Effector memory CD8-positive, alpha-beta T cell (primary cell): ENCODE results near the gene SLC16A9.
A peak's percentile ranks its signal among the peaks of the same experiment; 100 is the strongest.

Experiments
- ATAC-seq: fragments of 150-1000 bp; cut with Tn5 transposase; replicated peaks from 2 replicates; pipeline ENCODE4 v1.10.0; 2021; ENCODE audit warnings: mild to moderate bottlenecking, moderate library complexity
- DNase-seq, 3 experiments: peaks; one replicate each; pipeline ENCODE4 v3.0.0; 2021
- H3K27ac Mint-ChIP-seq, 2 donors: one replicate each; pipeline ENCODE4 v1.8.0; 2022; ENCODE audit warnings: mild to moderate bottlenecking in 2 of 2, mixed read lengths in 2 of 2, moderate library complexity in 2 of 2
- H3K27me3 Mint-ChIP-seq, 2 donors: one replicate each; pipeline ENCODE4 v1.8.0; 2022; ENCODE audit warnings: mixed read lengths in 2 of 2
- H3K36me3 Mint-ChIP-seq: one replicate; pipeline ENCODE4 v1.8.0; 2022; ENCODE audit warnings: mild to moderate bottlenecking, moderate library complexity, mixed read lengths; ENCODE audit not compliant: insufficient read depth
- H3K4me1 Mint-ChIP-seq, 2 donors: one replicate each; pipeline ENCODE4 v1.8.0; 2022; ENCODE audit warnings: low read depth in 2 of 2, mixed read lengths in 2 of 2
- H3K4me3 Mint-ChIP-seq, 2 donors: one replicate each; pipeline ENCODE4 v1.8.0; 2022; ENCODE audit warnings: mild to moderate bottlenecking in 2 of 2, mixed read lengths in 2 of 2, moderate library complexity in 2 of 2
- H3K9me3 Mint-ChIP-seq, 2 donors: one replicate each; pipeline ENCODE4 v1.8.0; 2022; ENCODE audit warnings: mixed read lengths in 2 of 2

The SLC16A9 gene

GRCh38 chr10:59625721-59626522 lies 83.7 kb downstream of the SLC16A9 start:
- H3K36me3 Mint-ChIP-seq: no peaks in the 10 kb centered on the region
- no peaks in the 10 kb centered on the region for H3K9me3 Mint-ChIP-seq
- ATAC-seq (peak; percentile 78), DNase-seq (peak; percentile 26 to 46 (median 30))
- H3K27me3 Mint-ChIP-seq: peaks cover 6 to 14% of the 10 kb centered on the region in 2 donors
- no peak overlapping the region for H3K27ac Mint-ChIP-seq
- H3K4me1 Mint-ChIP-seq: peaks cover 0 to 2% of the 10 kb centered on the region in 2 donors
- no peak overlapping the region for H3K4me3 Mint-ChIP-seq

- Mint-ChIP-seq H3K4me3 (no peak overlapping the region), H3K4me1 (peaks cover 0 to 2% of the 10 kb centered on the region in 2 donors), H3K27ac (no peak overlapping the region), H3K27me3 (peaks cover 6 to 23% of the 10 kb centered on the region in 2 donors), H3K9me3 (no peaks in the 10 kb centered on the region), H3K36me3 (no peaks in the 10 kb centered on the region)
- no peak for ATAC-seq
- DNase-seq: no peak
Measured at GRCh38 chr10:59624951-59625350, 84.7 kb downstream of the SLC16A9 start.

DNA sequence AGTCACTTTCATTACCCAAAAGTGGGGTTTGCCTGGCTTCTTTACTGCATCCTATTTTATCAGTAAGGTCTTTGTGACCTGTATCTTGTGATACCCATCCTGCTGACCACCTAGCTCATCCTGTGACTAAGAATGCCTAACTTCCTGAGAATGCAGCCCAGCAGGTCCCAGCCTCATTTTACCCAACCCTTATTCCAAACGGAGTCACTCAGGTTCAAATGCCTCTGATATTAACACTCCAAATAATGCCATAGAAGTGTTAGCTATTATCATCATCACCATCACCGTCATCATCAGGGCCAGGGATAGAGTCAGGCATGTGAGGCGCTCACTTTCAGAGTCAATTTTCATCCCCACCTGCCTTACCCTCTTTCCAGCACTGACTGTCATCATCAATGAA lies 85.5 kb downstream of the SLC16A9 start:
- H3K4me3 Mint-ChIP-seq: no peak overlapping the region
- peaks cover 0 to 2% of the 10 kb centered on the region in 2 donors for H3K4me1 Mint-ChIP-seq
- no peak overlapping the region for H3K27ac Mint-ChIP-seq
- H3K36me3 Mint-ChIP-seq: no peaks in the 10 kb centered on the region
- no peak for ATAC-seq
- no peak for DNase-seq
- no peaks in the 10 kb centered on the region for H3K9me3 Mint-ChIP-seq
- H3K27me3 Mint-ChIP-seq: peaks cover 6 to 25% of the 10 kb centered on the region in 2 donors

DNA sequence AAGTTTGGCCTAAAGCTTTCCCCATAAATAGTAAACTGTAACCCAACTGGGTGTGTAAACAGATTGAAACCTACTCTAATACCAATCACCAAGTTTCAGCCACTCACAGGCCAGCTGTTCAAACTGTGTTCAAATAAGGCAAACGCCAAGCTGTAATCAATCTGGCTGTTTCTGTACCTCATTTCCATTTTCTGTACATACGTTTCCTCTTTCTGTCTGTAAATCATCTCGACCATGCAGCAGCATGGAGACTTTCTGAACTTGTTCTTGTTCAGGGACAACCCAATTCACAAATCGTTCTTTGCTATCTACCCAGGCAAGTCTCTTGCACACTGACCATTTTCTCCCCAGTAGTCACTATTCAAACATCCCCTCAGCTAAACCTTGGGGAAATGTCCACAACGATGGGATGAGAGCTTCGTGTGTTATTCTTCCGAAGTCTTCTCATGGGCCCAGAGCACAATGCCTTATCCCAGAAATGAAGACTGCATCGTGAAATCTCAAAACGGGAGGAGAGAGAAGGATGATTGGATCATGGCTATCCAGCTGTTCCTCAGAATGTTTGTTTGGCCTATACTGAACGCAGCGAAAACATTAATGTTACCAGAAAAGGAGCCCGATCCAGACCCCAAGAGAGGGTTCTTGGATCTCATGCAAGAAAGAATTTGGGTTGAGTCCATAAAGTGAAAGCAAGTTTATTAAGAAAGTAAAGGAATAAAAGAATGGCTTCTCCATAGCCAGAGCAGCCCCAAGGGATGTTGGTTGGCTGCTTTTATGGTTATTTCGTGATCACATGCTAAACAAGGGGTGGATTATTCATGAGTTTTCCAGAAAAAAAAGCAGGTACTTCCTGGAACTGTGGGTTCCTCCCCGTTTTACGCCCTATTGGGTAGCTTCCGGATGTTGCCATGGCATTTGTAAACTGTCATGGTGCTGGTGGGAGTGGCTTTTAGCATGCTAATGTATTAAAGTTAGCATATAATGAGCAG lies 86.2 kb downstream of the SLC16A9 start:
- H3K4me1 Mint-ChIP-seq: peaks cover 0 to 2% of the 10 kb centered on the region in 2 donors
- H3K27ac Mint-ChIP-seq: no peak overlapping the region
- no peaks in the 10 kb centered on the region for H3K36me3 Mint-ChIP-seq
- H3K4me3 Mint-ChIP-seq: no peak overlapping the region
- DNase-seq (no peak), ATAC-seq (no peak)
- no peaks in the 10 kb centered on the region for H3K9me3 Mint-ChIP-seq
- peaks cover 6 to 19% of the 10 kb centered on the region in 2 donors for H3K27me3 Mint-ChIP-seq

DNA sequence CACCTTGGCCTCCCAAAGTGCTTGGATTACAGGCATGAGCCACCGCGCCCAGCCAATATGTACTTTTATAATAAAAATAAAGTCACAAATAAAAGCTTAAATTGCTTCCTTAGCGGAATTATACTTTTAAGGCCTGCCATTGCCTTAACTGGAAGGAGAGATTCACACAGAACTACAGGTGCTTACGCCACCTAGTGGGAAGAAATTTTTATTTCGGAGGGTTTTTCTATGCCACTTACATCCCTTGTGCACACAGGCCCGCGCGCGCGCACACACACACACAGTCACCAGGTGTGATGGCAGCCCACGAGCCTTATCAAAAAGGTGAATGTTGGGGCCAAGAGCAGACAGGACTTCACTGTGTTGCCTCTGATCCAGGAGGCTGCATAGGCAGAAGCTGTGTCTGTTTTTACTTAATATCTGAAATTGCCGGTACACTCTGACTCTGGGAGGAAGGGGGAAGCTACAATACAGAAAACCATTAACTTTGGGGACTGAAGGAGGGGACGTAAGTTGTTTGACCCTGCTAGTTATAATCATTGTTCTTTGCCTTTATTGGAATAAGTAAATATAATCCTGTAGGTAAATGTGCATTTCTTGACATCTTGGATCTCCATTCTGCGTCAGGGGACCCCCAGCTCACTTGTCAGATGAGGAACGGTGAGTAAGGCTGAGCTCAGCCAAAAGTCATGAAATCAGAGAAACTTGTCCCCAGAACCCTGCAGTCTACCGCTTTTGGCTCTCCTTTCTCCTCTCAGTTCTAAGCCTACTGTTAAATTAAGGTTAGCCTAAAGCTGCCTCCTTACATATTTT lies 87.1 kb downstream of the SLC16A9 start:
- Mint-ChIP-seq H3K4me3 (no peak overlapping the region), H3K9me3 (no peaks in the 10 kb centered on the region), H3K36me3 (no peaks in the 10 kb centered on the region), H3K4me1 (peaks cover 0 to 2% of the 10 kb centered on the region in 2 donors), H3K27me3 (peaks cover 1 to 17% of the 10 kb centered on the region in 2 donors), H3K27ac (no peak overlapping the region)
- DNase-seq (peak in 1 of 3 experiments; percentile 0), ATAC-seq (no peak)

GRCh38 chr10:59621771-59622170 lies 87.9 kb downstream of the SLC16A9 start:
- Mint-ChIP-seq H3K4me1 (peaks cover 0 to 2% of the 10 kb centered on the region in 2 donors), H3K9me3 (no peaks in the 10 kb centered on the region), H3K27ac (no peak overlapping the region), H3K4me3 (no peak overlapping the region), H3K27me3 (peaks cover 5 to 17% of the 10 kb centered on the region in 2 donors), H3K36me3 (no peaks in the 10 kb centered on the region)
- DNase-seq (no peak), ATAC-seq (no peak)

DNA sequence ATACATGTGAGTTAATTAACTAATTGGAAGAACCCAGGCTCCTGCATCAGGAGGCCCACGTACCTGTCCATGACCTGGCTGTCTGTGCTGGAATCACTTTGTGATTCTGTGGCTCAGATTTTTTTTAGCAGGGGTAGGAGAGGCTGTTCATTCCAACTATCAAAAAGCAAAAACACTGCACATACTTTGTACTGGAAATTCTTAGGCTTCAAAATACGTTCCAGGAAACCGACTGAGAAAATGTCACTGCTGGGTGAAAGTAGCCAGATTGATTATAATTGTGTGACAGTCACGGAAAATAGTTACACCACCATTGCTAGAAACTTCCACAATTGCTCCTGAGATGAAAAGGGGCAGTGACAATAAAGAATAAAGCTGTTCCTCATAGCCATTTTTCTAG lies 91.0 kb downstream of the SLC16A9 start:
- H3K36me3 Mint-ChIP-seq: no peaks in the 10 kb centered on the region
- ATAC-seq (no peak), DNase-seq (no peak)
- peaks cover 5 to 30% of the 10 kb centered on the region in 2 donors for H3K27me3 Mint-ChIP-seq
- no peaks in the 10 kb centered on the region for H3K9me3 Mint-ChIP-seq
- H3K27ac Mint-ChIP-seq: no peak overlapping the region
- H3K4me3 Mint-ChIP-seq: no peak overlapping the region
- no peaks in the 10 kb centered on the region for H3K4me1 Mint-ChIP-seq

GRCh38 chr10:59617996-59618395 lies 91.7 kb downstream of the SLC16A9 start:
- DNase-seq: no peak
- no peak for ATAC-seq
- H3K27ac Mint-ChIP-seq: no peak overlapping the region
- no peak overlapping the region for H3K4me3 Mint-ChIP-seq
- H3K4me1 Mint-ChIP-seq: no peaks in the 10 kb centered on the region
- no peaks in the 10 kb centered on the region for H3K36me3 Mint-ChIP-seq
- peaks cover 5 to 30% of the 10 kb centered on the region in 2 donors for H3K27me3 Mint-ChIP-seq
- no peaks in the 10 kb centered on the region for H3K9me3 Mint-ChIP-seq

- ATAC-seq (no peak), DNase-seq (no peak)
- no peak overlapping the region for H3K27ac Mint-ChIP-seq
- no peaks in the 10 kb centered on the region for H3K36me3 Mint-ChIP-seq
- H3K27me3 Mint-ChIP-seq: peaks cover 18 to 21% of the 10 kb centered on the region in 2 donors
- H3K4me3 Mint-ChIP-seq: no peak overlapping the region
- no peaks in the 10 kb centered on the region for H3K4me1 Mint-ChIP-seq
- no peaks in the 10 kb centered on the region for H3K9me3 Mint-ChIP-seq
Measured at GRCh38 chr10:59611048-59611447, 98.6 kb downstream of the SLC16A9 start.

- H3K4me1 Mint-ChIP-seq: no peaks in the 10 kb centered on the region
- H3K36me3 Mint-ChIP-seq: no peaks in the 10 kb centered on the region
- DNase-seq (no peak), ATAC-seq (no peak)
- H3K9me3 Mint-ChIP-seq: no peaks in the 10 kb centered on the region
- peaks cover 8 to 18% of the 10 kb centered on the region in 2 donors for H3K27me3 Mint-ChIP-seq
- no peak overlapping the region for H3K4me3 Mint-ChIP-seq
- no peak overlapping the region for H3K27ac Mint-ChIP-seq
Measured at GRCh38 chr10:59607970-59608369, 101.7 kb downstream of the SLC16A9 start.

DNA sequence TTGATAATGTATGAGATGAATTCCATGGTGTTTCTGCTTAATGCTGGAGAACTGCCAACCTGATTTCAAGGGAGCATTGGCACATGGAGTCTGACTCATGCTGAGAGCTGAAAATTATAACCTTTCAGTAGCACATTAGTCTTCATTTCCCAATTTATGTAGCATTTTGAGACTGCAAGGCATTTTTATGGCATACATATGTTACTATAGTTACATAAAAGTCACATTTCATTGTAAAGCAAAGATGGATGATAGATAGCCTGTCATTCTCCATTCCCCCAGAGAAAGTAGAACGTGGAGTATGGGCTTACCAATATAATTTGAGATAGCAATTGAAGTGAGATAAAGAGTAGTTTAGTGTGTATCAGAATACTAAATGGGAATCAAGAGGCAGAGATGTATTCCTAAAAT lies 103.1 kb downstream of the SLC16A9 start:
- H3K36me3 Mint-ChIP-seq: no peaks in the 10 kb centered on the region
- H3K27me3 Mint-ChIP-seq: peaks cover 4 to 14% of the 10 kb centered on the region in 2 donors
- H3K27ac Mint-ChIP-seq: no peak overlapping the region
- no peak overlapping the region for H3K4me3 Mint-ChIP-seq
- H3K9me3 Mint-ChIP-seq: no peaks in the 10 kb centered on the region
- DNase-seq: no peak
- no peak for ATAC-seq
- no peaks in the 10 kb centered on the region for H3K4me1 Mint-ChIP-seq

GRCh38 chr10:59601985-59602384 lies 107.7 kb downstream of the SLC16A9 start:
- Mint-ChIP-seq H3K27ac (no peak overlapping the region), H3K4me1 (no peaks in the 10 kb centered on the region), H3K9me3 (no peaks in the 10 kb centered on the region), H3K36me3 (no peaks in the 10 kb centered on the region), H3K4me3 (no peak overlapping the region), H3K27me3 (peaks cover 7 to 18% of the 10 kb centered on the region in 2 donors)
- DNase-seq: no peak
- ATAC-seq: no peak
